ENCODE measurements around the gene DIP2C. TPM values are rescaled to one million over a fixed set of nuclear protein-coding genes. Genes with fewer than 3 reads are reported as not detected.

Gene DIP2C
- total RNA-seq, 1 donor from 2014 or later = 0.53 TPM

DNA sequence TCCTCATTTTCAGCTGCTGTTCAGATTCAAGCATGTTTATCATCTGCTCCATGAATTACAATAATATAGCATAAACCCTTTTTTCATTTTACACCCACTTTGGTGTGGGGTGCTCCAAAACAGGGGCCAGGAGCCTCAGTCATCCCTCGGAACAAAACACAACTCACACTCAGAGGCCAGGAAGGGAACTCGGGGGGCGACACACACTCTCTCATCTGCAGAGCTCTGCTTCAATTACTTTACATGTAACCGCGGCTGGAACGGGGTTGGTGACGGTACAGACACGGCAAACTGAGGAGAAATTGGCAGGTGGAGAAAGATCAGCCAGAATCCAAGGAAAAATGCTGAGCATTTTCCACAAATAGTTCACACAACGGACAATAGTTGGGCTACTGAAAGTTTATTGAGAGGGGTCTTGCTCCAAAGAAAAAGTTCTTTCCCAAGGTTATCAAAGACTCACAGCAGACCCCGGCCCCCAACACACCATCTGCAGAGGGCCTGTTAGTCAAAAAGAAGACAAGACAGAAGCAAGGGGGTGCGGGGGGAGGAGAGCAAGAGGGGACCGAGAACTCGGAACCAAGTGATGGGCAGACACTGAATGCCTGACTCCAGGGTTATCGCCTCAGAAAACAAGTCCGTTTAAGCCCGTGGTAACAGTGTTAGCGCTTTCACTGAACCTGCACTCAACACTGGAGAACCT is 20.5 kb downstream of the DIP2C start:
- no peaks in the 10 kb centered on the region for H3K27me3 ChIP-seq (ENCODE audit: control insufficient read depth, insufficient read depth, low read length)
- DNase-seq (ENCODE audit: low read depth) = no peak
- TF ChIP-seq, protein P1, sequence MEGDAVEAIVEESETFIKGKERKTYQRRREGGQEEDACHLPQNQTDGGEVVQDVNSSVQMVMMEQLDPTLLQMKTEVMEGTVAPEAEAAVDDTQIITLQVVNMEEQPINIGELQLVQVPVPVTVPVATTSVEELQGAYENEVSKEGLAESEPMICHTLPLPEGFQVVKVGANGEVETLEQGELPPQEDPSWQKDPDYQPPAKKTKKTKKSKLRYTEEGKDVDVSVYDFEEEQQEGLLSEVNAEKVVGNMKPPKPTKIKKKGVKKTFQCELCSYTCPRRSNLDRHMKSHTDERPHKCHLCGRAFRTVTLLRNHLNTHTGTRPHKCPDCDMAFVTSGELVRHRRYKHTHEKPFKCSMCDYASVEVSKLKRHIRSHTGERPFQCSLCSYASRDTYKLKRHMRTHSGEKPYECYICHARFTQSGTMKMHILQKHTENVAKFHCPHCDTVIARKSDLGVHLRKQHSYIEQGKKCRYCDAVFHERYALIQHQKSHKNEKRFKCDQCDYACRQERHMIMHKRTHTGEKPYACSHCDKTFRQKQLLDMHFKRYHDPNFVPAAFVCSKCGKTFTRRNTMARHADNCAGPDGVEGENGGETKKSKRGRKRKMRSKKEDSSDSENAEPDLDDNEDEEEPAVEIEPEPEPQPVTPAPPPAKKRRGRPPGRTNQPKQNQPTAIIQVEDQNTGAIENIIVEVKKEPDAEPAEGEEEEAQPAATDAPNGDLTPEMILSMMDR (IDR thresholded peaks at IDR 0.05; ENCODE audit: insufficient read depth, low read length, severe bottlenecking) = no peak
- FAIRE-seq = no peak
- no peaks in the 10 kb centered on the region for H3K36me3 ChIP-seq (ENCODE audit: control insufficient read depth, insufficient read depth, low read length)
- H3K4me3 ChIP-seq (ENCODE audit: low read depth, low read length) = no peak overlapping the region

- FAIRE-seq (peak; percentile 96), DNase-seq (ENCODE audit: low read depth) (no peak)
- H3K36me3 ChIP-seq (ENCODE audit: control insufficient read depth, insufficient read depth, low read length) = no peaks in the 10 kb centered on the region
- H3K4me3 ChIP-seq (ENCODE audit: low read depth, low read length) = no peak overlapping the region
- H3K27me3 ChIP-seq (ENCODE audit: control insufficient read depth, insufficient read depth, low read length) = no peaks in the 10 kb centered on the region
- TF ChIP-seq, protein P1 (IDR thresholded peaks at IDR 0.05; ENCODE audit: insufficient read depth, low read length, severe bottlenecking) = no peak
Observed at GRCh38 chr10:667602-668143, 21.8 kb downstream of the DIP2C start.

- Histone ChIP-seq H3K4me3 (ENCODE audit: low read depth, low read length) (no peak overlapping the region), H3K27me3 (ENCODE audit: control insufficient read depth, insufficient read depth, low read length) (no peaks in the 10 kb centered on the region), H3K36me3 (ENCODE audit: control insufficient read depth, insufficient read depth, low read length) (no peaks in the 10 kb centered on the region)
- TF ChIP-seq, protein P1 (IDR thresholded peaks at IDR 0.05; ENCODE audit: insufficient read depth, low read length, severe bottlenecking) = no peak
- no peak for DNase-seq (ENCODE audit: low read depth)
- FAIRE-seq = no peak
Observed at GRCh38 chr10:667096-667495, 22.4 kb downstream of the DIP2C start.

GRCh38 chr10:666237-667012 is 23.0 kb downstream of the DIP2C start:
- DNase-seq (ENCODE audit: low read depth) (no peak), FAIRE-seq (no peak)
- H3K27me3 ChIP-seq (ENCODE audit: control insufficient read depth, insufficient read depth, low read length) = no peaks in the 10 kb centered on the region
- H3K4me3 ChIP-seq (ENCODE audit: low read depth, low read length) = no peak overlapping the region
- no peaks in the 10 kb centered on the region for H3K36me3 ChIP-seq (ENCODE audit: control insufficient read depth, insufficient read depth, low read length)
- TF ChIP-seq, protein P1 (IDR thresholded peaks at IDR 0.05; ENCODE audit: insufficient read depth, low read length, severe bottlenecking) = no peak

DNA sequence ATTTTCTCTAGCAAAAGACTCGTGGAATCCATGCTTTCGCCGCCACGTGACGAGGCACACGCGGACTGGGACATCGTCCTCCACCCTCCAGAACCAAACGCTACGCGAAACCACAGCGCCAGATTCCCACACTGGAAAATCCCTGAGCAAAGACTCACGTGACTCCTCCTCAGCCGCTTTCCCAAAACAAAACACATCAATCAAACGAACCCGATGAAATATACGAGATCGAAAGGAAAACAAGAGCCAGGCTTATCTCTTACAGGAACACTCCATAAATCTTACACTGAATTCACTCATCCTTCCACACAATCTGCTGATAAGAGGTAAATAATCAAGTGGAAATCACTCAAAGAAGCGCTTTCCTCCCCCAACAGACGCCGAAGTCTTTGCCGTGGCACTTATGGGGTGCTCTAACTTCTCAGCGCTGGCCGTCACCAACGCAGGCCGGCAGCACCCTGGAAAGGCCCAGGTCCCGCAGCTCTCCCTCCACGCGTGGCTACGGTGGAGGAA is 23.8 kb downstream of the DIP2C start:
- Histone ChIP-seq H3K27me3 (ENCODE audit: control insufficient read depth, insufficient read depth, low read length) (no peaks in the 10 kb centered on the region), H3K36me3 (ENCODE audit: control insufficient read depth, insufficient read depth, low read length) (no peaks in the 10 kb centered on the region), H3K4me3 (ENCODE audit: low read depth, low read length) (no peak overlapping the region)
- DNase-seq (ENCODE audit: low read depth) (no peak), FAIRE-seq (no peak)
- TF ChIP-seq, protein P1 (IDR thresholded peaks at IDR 0.05; ENCODE audit: insufficient read depth, low read length, severe bottlenecking) = no peak

Measured in bronchial epithelial cell (primary cell).